NCI-H2107 treated with DMSO at 0.1 percent for 48 hours (cell line): ENCODE results near the gene BAAT.
"Not testable (repeated sequence)": the region's sequence is repeated elsewhere in the genome, so short reads cannot be mapped to it uniquely, and the experiment has no call there.

ENCODE experiments used
- DNase-seq: peaks from one replicate; lab custom pipeline; 2025; ENCODE audit not compliant: unreplicated experiment; lab: John Stamatoyannopoulos, UW

The BAAT gene

DNA sequence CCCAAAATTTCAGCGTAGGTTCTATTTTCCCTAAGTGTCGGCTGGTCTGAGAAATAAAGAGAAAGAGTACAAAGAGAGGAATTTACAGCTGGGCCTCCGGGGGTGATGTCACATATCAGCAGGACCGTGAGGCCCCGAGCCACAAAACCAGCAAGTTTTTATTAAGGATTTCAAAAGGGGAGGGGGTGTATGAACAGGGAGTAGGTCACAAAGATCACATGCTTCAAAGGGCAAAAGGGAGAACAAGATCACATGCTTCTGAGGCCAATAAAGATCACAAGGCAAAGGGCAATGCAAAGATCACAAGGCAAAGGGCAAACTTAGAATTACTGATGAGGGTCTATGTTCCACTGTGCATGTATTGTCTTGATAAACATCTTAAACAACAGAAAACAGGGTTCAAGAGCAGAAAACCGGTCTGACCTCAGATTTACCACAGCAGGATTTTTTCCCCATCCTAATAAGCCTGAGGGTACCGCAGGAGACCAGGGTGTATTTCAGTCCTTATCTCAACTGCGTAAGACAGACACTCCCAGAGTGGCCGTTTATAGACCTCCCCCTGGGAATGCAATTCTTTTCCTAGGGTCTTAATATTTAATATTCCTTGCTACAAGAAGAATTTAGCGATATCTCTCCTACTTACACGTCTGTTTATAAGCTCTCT lies at the start of gene BAAT:
Gene BAAT, minus strand, starts transcription at position 134 of the 664 bp plus-strand sequence. CDS start 13,602 bp downstream, outside the sequence.
- not testable (repeated sequence) for DNase-seq

- DNase-seq, result no peak
Measured at GRCh38 chr9:101433229-101433628, 48.4 kb upstream of the BAAT start.

DNA sequence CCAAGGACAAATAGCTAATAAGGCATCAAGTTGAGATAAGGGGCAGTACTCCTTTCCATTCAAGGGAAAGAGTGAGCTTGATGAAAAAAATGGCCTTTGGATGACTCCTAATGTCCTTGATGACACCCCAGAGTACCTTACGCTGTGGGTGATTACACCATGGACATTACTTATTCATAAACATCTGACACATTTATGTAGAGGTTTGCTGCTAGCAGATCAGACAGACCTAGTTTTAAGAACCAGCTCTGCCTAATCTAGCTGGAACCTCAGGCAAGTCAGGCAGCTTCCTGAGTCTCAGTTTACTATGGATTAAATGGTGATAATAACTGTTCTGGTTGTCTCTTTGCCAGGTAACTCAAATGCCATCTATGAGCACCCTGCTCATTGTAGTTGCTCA lies 47.9 kb upstream of the BAAT start:
- DNase-seq, result no peak

DNA sequence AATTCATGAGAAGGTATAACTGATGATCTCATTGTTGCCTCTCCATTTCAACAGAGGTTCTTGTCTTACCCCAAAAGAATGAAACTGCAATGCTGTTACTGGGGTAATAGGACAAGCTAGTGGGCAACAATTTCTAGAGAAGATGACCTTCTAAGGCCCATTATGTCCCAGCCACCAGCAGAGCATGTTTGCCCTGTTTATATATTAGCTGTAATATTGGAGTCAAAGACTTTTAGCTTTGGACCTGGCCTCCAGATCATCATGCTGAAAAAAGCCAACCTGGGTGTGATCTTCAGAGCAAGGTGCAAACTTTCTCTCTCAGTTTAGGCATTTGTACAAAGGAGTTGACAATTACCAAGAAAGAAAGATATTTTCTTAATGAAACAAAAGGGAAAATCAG lies 47.4 kb upstream of the BAAT start:
- no peak for DNase-seq

DNA sequence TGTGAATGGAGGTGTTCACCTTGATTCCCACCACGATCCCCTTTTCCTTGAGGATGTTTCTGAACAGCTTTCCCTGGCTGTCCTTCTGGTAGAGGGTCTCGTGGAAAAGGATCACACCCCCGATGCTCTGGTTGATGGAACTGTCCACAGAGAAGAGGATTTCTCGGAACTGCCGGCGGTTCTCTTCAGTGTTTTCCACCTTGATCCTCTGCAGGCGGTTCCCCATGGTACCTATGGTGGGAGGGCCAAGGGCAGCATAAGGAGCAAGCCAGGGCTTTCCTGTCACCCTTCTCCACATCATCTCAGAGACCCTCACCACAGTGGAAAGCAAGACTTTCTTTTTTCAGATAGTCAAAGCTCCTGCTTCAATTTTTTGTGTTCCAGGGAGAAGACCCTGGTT lies 44.9 kb upstream of the BAAT start:
- no peak for DNase-seq

GRCh38 chr9:101428909-101429308 lies 44.1 kb upstream of the BAAT start:
- no peak for DNase-seq

DNA sequence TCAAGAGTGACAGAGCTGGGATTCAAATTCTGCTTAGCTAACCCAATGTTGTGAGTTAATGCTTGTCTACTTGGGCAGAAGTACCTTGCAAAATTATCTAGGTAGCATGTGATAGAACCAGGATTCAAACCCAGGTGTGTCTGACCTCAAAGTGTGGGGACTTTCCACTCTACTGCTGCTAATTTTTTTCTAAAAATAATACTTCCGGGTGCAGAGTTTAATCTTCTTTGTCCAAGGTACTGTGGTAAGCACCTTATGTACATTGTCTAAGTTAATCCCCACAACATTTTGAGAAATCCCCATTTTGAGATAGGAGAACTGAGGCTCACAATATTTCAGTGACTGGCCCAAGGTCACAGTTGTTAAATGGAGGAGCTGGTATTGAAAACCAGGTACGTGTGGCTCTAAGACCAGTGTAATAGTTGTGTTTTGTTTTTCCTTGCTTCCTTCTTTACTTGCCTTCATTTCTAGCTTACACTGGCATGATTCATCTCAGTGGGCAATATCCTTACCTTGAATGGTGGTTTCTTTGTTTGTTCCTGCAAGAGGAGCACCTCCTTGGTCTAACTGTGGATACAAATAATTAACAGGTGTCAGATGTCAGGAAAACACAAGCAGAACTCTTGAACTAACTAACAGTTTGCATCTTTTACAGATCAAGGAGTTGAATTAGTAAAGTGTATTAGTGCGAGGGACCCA lies 43.3 kb upstream of the BAAT start:
- DNase-seq, result peak; percentile 40

GRCh38 chr9:101427358-101427757 lies 42.6 kb upstream of the BAAT start:
- DNase-seq, result no peak

DNA sequence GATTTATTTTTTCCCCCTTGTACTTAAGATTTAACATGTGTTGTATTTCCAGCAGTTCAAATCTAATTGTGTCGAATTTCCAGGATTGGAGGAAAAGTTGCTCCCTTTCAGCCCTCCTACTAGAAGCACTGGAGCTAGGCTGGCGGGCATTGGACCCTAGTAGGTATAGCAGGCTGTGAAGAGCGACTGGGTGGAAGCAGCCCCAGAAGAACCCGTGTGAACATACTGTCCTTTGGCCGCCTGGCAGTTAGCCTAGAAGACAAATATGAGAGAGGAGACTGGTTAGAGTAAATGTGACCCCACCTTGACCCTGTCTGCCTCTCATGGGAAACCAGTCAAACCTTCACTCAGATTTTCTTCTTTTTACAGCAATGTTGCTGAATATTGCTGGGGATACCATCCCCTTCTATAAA lies 36.9 kb upstream of the BAAT start:
- DNase-seq, result no peak

GRCh38 chr9:101419863-101420262 lies 35.1 kb upstream of the BAAT start:
- DNase-seq, result no peak

GRCh38 chr9:101418518-101419430 lies 34.0 kb upstream of the BAAT start:
- DNase-seq, result no peak

GRCh38 chr9:101417977-101418376 lies 33.2 kb upstream of the BAAT start:
- no peak for DNase-seq

GRCh38 chr9:101417389-101417788 lies 32.6 kb upstream of the BAAT start:
- no peak for DNase-seq

- no peak for DNase-seq
Measured at GRCh38 chr9:101415578-101415977, 30.8 kb upstream of the BAAT start.

DNA sequence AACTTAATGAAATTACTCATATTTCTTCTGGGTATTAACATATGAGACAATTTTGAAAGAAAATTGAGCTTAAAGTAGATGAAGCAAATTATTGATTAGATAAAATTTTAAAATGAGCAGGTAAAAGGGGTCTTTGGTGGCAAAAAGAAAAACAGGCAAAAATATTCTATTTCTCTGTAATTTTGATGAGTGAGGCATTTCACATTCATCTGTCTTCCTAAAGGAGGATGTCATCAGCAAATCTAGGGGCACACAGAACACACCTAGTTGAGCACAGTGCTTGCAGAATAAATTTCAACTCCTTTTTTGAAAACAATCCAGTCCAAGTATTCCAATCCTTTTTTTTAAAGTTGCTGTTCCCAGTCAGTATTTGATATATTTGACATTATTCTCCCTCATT lies 30.0 kb upstream of the BAAT start:
- DNase-seq, result no peak

- DNase-seq, result no peak
Measured at GRCh38 chr9:101409079-101409477, 24.3 kb upstream of the BAAT start.

DNA sequence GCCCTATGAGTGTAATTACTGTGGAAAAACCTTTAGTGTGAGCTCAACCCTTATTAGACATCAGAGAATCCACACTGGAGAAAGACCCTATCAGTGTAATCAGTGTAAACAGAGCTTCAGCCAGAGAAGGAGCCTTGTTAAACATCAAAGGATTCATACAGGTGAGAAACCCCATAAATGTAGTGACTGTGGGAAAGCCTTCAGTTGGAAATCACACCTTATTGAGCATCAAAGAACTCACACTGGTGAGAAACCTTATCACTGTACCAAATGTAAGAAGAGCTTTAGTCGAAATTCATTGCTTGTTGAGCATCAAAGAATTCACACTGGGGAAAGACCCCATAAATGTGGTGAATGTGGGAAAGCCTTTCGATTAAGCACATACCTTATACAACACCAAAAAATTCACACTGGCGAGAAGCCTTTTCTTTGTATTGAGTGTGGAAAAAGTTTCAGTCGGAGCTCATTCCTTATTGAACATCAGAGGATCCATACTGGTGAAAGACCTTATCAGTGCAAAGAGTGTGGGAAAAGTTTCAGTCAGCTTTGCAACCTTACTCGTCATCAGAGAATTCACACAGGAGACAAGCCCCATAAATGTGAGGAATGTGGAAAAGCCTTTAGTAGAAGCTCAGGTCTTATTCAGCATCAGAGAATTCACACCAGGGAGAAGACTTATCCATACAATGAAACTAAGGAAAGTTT lies 23.7 kb upstream of the BAAT start:
- no peak for DNase-seq

GRCh38 chr9:101403516-101404285 lies 18.9 kb upstream of the BAAT start:
- no peak for DNase-seq

- DNase-seq, result no peak
Measured at GRCh38 chr9:101400120-101400519, 15.3 kb upstream of the BAAT start.

GRCh38 chr9:101399643-101399970 lies 14.8 kb upstream of the BAAT start:
- DNase-seq, result no peak
